SK-N-SH (cell line): ENCODE results near the gene ITGB8. TPM values are rescaled to one million over a fixed set of nuclear protein-coding genes. Genes with fewer than 3 reads are reported as not detected.

Experiments
- CTCF ChIA-PET: fragments of 300-600, 350-600 bp; formaldehyde crosslinking; extraction: SDS; loops from one replicate; lab custom pipeline; 2021; lab: Yijun Ruan, JAX
- POLR2A ChIA-PET: fragments of 350-600 bp; sonication (Branson Sonifier 250); formaldehyde crosslinking; extraction: SDS; loops from one replicate; lab custom pipeline; 2020; ENCODE audit warnings: antibody characterized with exemption, inconsistent platforms; lab: Yijun Ruan, JAX
- DNase-seq: peaks from one replicate; pipeline ENCODE4 v3.0.0; 2012
- H2AFZ ChIP-seq: fragments of 200-600 bp; sonication (generic); 2 replicates; pipeline ENCODE4 v1.8.1; 2016; ENCODE audit warnings: antibody characterized with exemption, mild to moderate bottlenecking, low read depth
- H3F3A ChIP-seq: fragments of 200-600 bp; sonication (generic); replicated peaks from 2 replicates; pipeline ENCODE3; 2016; ENCODE audit warnings: antibody characterized with exemption, mild to moderate bottlenecking; ENCODE audit not compliant: insufficient read depth
- H3K27ac ChIP-seq, 2 experiments: fragments of 200-500 bp in 1 of 2; fragments of 200-600 bp in 1 of 2; sonication (Bioruptor generic) in 1 of 2; sonication (generic), shearing (Covaris generic) in 1 of 2; 2 replicates each; pipeline versions ENCODE4 v1.5.1 to v1.6.1; 2014 to 2016; ENCODE audit warnings: low read depth in 2 of 2, inconsistent platforms in 1 of 2, low read length in 1 of 2, mild to moderate bottlenecking in 1 of 2, mixed read lengths in 1 of 2
- H3K27me3 ChIP-seq: fragments of 200-600 bp; sonication (generic), shearing (Covaris generic); 2 replicates; pipeline ENCODE4 v1.6.1; 2016; ENCODE audit warnings: mixed run types; ENCODE audit not compliant: insufficient read depth
- H3K36me3 ChIP-seq, 2 experiments: fragments of 200-500 bp in 1 of 2; fragments of 200-600 bp in 1 of 2; sonication (Bioruptor generic) in 1 of 2; sonication (generic) in 1 of 2; replicated peaks in 1 of 2; 2 replicates each; pipeline versions ENCODE3 to v1.5.1; 2014 to 2016; ENCODE audit warnings: low read length in 1 of 2, mild to moderate bottlenecking in 1 of 2; ENCODE audit not compliant: insufficient read depth in 2 of 2, control insufficient read depth in 1 of 2
- H3K4me1 ChIP-seq, 2 experiments: fragments of 200-500 bp in 1 of 2; fragments of 200-600 bp in 1 of 2; sonication (Bioruptor generic) in 1 of 2; sonication (generic), shearing (Covaris generic) in 1 of 2; 2 replicates each; pipeline versions ENCODE4 v1.5.1 to v1.6.1; 2014 to 2016; ENCODE audit warnings: low read depth in 1 of 2, low read length in 1 of 2, mixed run types in 1 of 2; ENCODE audit not compliant: insufficient read depth in 2 of 2, control insufficient read depth in 1 of 2
- H3K4me2 ChIP-seq: fragments of 200-600 bp; sonication (generic), shearing (Covaris generic); 2 replicates; pipeline ENCODE4 v1.6.1; 2017; ENCODE audit warnings: mixed run types
- H3K4me3 ChIP-seq, 2 experiments: fragments of 200-500 bp in 1 of 2; fragments of 200-600 bp in 1 of 2; sonication (Bioruptor generic) in 1 of 2; sonication (generic), shearing (Covaris generic) in 1 of 2; 2 replicates each; pipeline versions ENCODE4 v1.5.1 to v1.8.1; 2014 to 2016; ENCODE audit warnings: low read depth in 2 of 2, inconsistent platforms in 1 of 2, low read length in 1 of 2, mild to moderate bottlenecking in 1 of 2, mixed read lengths in 1 of 2, moderate library complexity in 1 of 2
- H3K79me2 ChIP-seq: fragments of 200-600 bp; sonication (generic); 2 replicates; pipeline ENCODE4 v1.8.1; 2017; ENCODE audit warnings: mild to moderate bottlenecking; ENCODE audit not compliant: insufficient read depth
- H3K9ac ChIP-seq: fragments of 200-600 bp; sonication (generic); 2 replicates; pipeline ENCODE4 v1.6.1; 2017; ENCODE audit warnings: mixed run types
- H3K9me2 ChIP-seq: fragments of 200-600 bp; sonication (generic); 2 replicates; pipeline ENCODE4 v1.6.1; 2017; ENCODE audit warnings: mixed run types
- H3K9me3 ChIP-seq: fragments of 200-600 bp; sonication (generic); 2 replicates; pipeline ENCODE4 v1.6.1; 2017; ENCODE audit warnings: mixed run types, mild to moderate bottlenecking, moderate library complexity
- H4K20me1 ChIP-seq: fragments of 200-600 bp; sonication (generic); 2 replicates; pipeline ENCODE4 v1.6.1; 2017; ENCODE audit warnings: mild to moderate bottlenecking, mixed run types; ENCODE audit not compliant: insufficient read depth
- ELF1 ChIP-seq: IDR thresholded peaks from 2 replicates; pipeline ENCODE4 v1.4.0; 2012
- EZH2phosphoT487 ChIP-seq: fragments of 200-600 bp; sonication (generic); IDR thresholded peaks from 2 replicates; pipeline ENCODE4 v1.6.1; 2017; ENCODE audit warnings: low read depth, mixed run types, mild to moderate bottlenecking, antibody characterized with exemption, moderate library complexity, borderline replicate concordance
- FOSL2 ChIP-seq: IDR thresholded peaks from 2 replicates; pipeline ENCODE4 v1.4.0; 2012; ENCODE audit warnings: low read depth, mild to moderate bottlenecking, moderate library complexity, borderline replicate concordance
- FOXJ3 ChIP-seq: sonication (generic); formaldehyde crosslinking; IDR thresholded peaks from 2 replicates; pipeline ENCODE4 v1.5.1; 2020; ENCODE audit warnings: mild to moderate bottlenecking, missing genetic modification reagents
- JUND ChIP-seq: IDR thresholded peaks from 2 replicates; pipeline ENCODE4 v1.4.0; 2012
- MEF2A ChIP-seq: IDR thresholded peaks from 2 replicates; pipeline ENCODE4 v1.4.0; 2012; ENCODE audit warnings: low read depth, borderline replicate concordance
- NRF1 ChIP-seq: IDR thresholded peaks from 2 replicates; pipeline ENCODE4 v1.6.1; 2012; ENCODE audit warnings: low read depth, mild to moderate bottlenecking, low read length
- POLR2AphosphoS5 ChIP-seq: IDR thresholded peaks from 2 replicates; pipeline ENCODE4 v1.6.1; 2012; ENCODE audit warnings: low read depth, low read length
- RAD21 ChIP-seq: IDR thresholded peaks from 2 replicates; pipeline ENCODE4 v1.6.1; 2012; ENCODE audit warnings: mild to moderate bottlenecking, low read length
- RCOR1 ChIP-seq: fragments of 150-350 bp; IDR thresholded peaks from 2 replicates; pipeline ENCODE4 v1.6.1; 2017; ENCODE audit warnings: antibody characterized with exemption, low read length
- RFX5 ChIP-seq: IDR thresholded peaks from 2 replicates; pipeline ENCODE4 v1.6.1; 2012; ENCODE audit warnings: mild to moderate bottlenecking, improper control_type of control experiment, low read length
- RXRA ChIP-seq: IDR thresholded peaks from 2 replicates; pipeline ENCODE4 v1.4.0; 2012; ENCODE audit warnings: low read depth, mild to moderate bottlenecking, borderline replicate concordance
- SMC3 ChIP-seq: IDR thresholded peaks from 2 replicates; pipeline ENCODE4 v1.6.1; 2012; ENCODE audit warnings: low read depth, low read length, improper control_type of control experiment
- WGBS: methylation state at CpG from one replicate; pipeline ENCODE4 v1.1.6; 2017; ENCODE audit warnings: low lambda C conversion rate; 5-methylcytosine and 5-hydroxymethylcytosine counted together
- polyA plus RNA-seq, 3 experiments: library from polyadenylated mRNA; depleted of rRNA; stranded (reverse); fragments of >200 nt; gene quantifications; 2 replicates each; pipeline ENCODE4 v1.2.3, GENCODE V29; 2012
- TF ChIP-seq, protein P1 (sequence below): fragments of 200-600 bp; sonication (generic); IDR thresholded peaks from 2 replicates; pipeline ENCODE4 v1.6.1; 2017; ENCODE audit warnings: antibody characterized with exemption, mild to moderate bottlenecking, moderate library complexity
- TF ChIP-seq, protein P2 (sequence below): IDR thresholded peaks from 2 replicates; pipeline ENCODE4 v1.4.0; 2012; ENCODE audit warnings: low read depth
- TF ChIP-seq, protein P3 (sequence below): IDR thresholded peaks from 2 replicates; pipeline ENCODE4 v1.6.1; 2012; ENCODE audit warnings: mild to moderate bottlenecking, low read depth, low read length, moderate library complexity
- TF ChIP-seq, protein P4 (sequence below): IDR thresholded peaks from 2 replicates; pipeline ENCODE4 v1.4.0; 2012; ENCODE audit warnings: low read depth, borderline replicate concordance
- TF ChIP-seq, protein P5 (sequence below): fragments of 150-350 bp; IDR thresholded peaks from 2 replicates; pipeline ENCODE4 v1.6.1; 2016; ENCODE audit warnings: mild to moderate bottlenecking, low read depth, low read length

ITGB8 gene
- polyA plus RNA-seq, 1 of the 3 experiments (the other 2 are of a cell fraction), result 0.62 TPM

DNA sequence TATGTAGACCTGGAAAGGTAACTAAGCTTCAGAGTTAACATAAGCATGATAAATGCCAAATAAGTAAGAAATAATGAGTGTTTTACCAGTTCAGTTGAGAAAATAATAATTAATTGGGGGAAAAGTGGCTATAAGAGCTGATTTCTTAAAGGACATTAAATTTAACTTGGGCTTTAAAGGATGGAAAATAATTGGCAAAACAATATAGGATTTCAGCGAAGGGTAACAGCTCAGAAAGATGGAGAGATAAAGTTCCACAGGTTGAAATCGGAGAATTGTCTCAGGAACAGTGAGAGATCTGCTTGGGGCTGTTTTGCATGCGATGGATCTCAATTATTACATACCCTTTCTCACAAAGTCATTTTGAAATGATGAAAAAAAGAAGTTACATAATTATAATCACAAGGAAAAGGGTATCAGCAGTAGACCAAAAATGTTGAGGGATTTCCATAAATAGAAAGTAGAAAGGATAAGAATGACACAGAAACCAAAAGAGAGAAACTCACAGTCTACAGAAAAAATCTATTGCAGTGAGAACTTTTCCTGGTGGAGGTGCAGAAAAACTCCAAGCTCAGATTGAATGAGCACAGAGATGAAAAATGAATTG lies 40.1 kb upstream of the ITGB8 start:
- H3K9ac ChIP-seq, result no peak overlapping the region
- no peaks in the 10 kb centered on the region for H3K9me2 ChIP-seq
- no peaks in the 10 kb centered on the region for H3K79me2 ChIP-seq
- H3K36me3 ChIP-seq, result peaks cover 0 to 6% of the 10 kb centered on the region in 2 experiments
- H3K27me3 ChIP-seq, result no peaks in the 10 kb centered on the region
- H3K4me1 ChIP-seq, result no peaks in the 10 kb centered on the region
- no peak overlapping the region for H3K4me3 ChIP-seq
- 0 out of 2 replicates have a peak, but pooled peaks cover 9% of the 10 kb centered on the region for H3K9me3 ChIP-seq
- H2AFZ ChIP-seq, result no peak overlapping the region
- ChIA-PET POLR2A (no interaction called here), CTCF (interaction anchor here (1.1 to 1.7 kb wide), 7 partner anchors 9 to 308 kb away, joined by 3 to 5 read pairs (median 4); no protein-coding TSS in a partner anchor)
- H3K27ac ChIP-seq, result no peak overlapping the region
- H4K20me1 ChIP-seq, result no peaks in the 10 kb centered on the region
- H3K4me2 ChIP-seq, result no peak overlapping the region
- no peak for TF ChIP-seq RFX5
- no peak for TF ChIP-seq MEF2A
- TF ChIP-seq, protein P1, sequence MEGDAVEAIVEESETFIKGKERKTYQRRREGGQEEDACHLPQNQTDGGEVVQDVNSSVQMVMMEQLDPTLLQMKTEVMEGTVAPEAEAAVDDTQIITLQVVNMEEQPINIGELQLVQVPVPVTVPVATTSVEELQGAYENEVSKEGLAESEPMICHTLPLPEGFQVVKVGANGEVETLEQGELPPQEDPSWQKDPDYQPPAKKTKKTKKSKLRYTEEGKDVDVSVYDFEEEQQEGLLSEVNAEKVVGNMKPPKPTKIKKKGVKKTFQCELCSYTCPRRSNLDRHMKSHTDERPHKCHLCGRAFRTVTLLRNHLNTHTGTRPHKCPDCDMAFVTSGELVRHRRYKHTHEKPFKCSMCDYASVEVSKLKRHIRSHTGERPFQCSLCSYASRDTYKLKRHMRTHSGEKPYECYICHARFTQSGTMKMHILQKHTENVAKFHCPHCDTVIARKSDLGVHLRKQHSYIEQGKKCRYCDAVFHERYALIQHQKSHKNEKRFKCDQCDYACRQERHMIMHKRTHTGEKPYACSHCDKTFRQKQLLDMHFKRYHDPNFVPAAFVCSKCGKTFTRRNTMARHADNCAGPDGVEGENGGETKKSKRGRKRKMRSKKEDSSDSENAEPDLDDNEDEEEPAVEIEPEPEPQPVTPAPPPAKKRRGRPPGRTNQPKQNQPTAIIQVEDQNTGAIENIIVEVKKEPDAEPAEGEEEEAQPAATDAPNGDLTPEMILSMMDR, result no peak
- no peak for TF ChIP-seq RXRA
- no peak for TF ChIP-seq RAD21
- TF ChIP-seq, protein P2, sequence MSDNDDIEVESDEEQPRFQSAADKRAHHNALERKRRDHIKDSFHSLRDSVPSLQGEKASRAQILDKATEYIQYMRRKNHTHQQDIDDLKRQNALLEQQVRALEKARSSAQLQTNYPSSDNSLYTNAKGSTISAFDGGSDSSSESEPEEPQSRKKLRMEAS, result no peak
- TF ChIP-seq, protein P3, sequence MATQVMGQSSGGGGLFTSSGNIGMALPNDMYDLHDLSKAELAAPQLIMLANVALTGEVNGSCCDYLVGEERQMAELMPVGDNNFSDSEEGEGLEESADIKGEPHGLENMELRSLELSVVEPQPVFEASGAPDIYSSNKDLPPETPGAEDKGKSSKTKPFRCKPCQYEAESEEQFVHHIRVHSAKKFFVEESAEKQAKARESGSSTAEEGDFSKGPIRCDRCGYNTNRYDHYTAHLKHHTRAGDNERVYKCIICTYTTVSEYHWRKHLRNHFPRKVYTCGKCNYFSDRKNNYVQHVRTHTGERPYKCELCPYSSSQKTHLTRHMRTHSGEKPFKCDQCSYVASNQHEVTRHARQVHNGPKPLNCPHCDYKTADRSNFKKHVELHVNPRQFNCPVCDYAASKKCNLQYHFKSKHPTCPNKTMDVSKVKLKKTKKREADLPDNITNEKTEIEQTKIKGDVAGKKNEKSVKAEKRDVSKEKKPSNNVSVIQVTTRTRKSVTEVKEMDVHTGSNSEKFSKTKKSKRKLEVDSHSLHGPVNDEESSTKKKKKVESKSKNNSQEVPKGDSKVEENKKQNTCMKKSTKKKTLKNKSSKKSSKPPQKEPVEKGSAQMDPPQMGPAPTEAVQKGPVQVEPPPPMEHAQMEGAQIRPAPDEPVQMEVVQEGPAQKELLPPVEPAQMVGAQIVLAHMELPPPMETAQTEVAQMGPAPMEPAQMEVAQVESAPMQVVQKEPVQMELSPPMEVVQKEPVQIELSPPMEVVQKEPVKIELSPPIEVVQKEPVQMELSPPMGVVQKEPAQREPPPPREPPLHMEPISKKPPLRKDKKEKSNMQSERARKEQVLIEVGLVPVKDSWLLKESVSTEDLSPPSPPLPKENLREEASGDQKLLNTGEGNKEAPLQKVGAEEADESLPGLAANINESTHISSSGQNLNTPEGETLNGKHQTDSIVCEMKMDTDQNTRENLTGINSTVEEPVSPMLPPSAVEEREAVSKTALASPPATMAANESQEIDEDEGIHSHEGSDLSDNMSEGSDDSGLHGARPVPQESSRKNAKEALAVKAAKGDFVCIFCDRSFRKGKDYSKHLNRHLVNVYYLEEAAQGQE, result no peak
- TF ChIP-seq SMC3, result no peak
- TF ChIP-seq, protein P4, sequence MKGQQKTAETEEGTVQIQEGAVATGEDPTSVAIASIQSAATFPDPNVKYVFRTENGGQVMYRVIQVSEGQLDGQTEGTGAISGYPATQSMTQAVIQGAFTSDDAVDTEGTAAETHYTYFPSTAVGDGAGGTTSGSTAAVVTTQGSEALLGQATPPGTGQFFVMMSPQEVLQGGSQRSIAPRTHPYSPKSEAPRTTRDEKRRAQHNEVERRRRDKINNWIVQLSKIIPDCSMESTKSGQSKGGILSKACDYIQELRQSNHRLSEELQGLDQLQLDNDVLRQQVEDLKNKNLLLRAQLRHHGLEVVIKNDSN, result no peak
- no peak for TF ChIP-seq NRF1
- no peak for TF ChIP-seq FOXJ3 (CRISPR knock-in tag)
- TF ChIP-seq EZH2phosphoT487, result no peak
- TF ChIP-seq JUND, result no peak
- no peak for TF ChIP-seq FOSL2
- no peak for TF ChIP-seq RCOR1
- TF ChIP-seq, protein P5, sequence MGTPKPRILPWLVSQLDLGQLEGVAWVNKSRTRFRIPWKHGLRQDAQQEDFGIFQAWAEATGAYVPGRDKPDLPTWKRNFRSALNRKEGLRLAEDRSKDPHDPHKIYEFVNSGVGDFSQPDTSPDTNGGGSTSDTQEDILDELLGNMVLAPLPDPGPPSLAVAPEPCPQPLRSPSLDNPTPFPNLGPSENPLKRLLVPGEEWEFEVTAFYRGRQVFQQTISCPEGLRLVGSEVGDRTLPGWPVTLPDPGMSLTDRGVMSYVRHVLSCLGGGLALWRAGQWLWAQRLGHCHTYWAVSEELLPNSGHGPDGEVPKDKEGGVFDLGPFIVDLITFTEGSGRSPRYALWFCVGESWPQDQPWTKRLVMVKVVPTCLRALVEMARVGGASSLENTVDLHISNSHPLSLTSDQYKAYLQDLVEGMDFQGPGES, result no peak
- TF ChIP-seq POLR2AphosphoS5, result no peak
- no peak for TF ChIP-seq ELF1
- TF ChIP-seq, all 33 proteins: peak for 0
- DNase-seq, result no peak
- 58% methylated on average over 3 of the region's 3 CpGs for WGBS
- H3F3A ChIP-seq, result no peaks in the 10 kb centered on the region
